Stimulated activated CD8-positive, alpha-beta memory T cell treated with anti-CD3 and anti-CD28 coated beads, Interleukin-15, amount 100 ng/mL, for 1 hour (primary cell): ENCODE results near the gene TSKU.

ENCODE experiments used
- DNase-seq: peaks from one replicate; pipeline ENCODE4 v3.0.0-alpha.2; 2020; ENCODE audit warnings: low read depth

The TSKU gene

GRCh38 chr11:76770642-76771445, 12.3 kb upstream of the TSKU start:
- DNase-seq: no peak

GRCh38 chr11:76771446-76772099, 11.6 kb upstream of the TSKU start:
- DNase-seq: no peak

- no peak for DNase-seq
These were observed 10.9 kb upstream of the TSKU start for GRCh38 chr11:76772100-76772782.

- no peak for DNase-seq
These were observed 10.4 kb upstream of the TSKU start for GRCh38 chr11:76772783-76773106.

- no peak for DNase-seq
These were observed 9.2 kb upstream of the TSKU start for GRCh38 chr11:76773921-76774361.

GRCh38 chr11:76776472-76776871, 6.7 kb upstream of the TSKU start:
- DNase-seq: no peak

GRCh38 chr11:76777305-76777704, 5.9 kb upstream of the TSKU start:
- no peak for DNase-seq

GRCh38 chr11:76777876-76778275, 5.3 kb upstream of the TSKU start:
- no peak for DNase-seq

GRCh38 chr11:76778874-76779273, 4.3 kb upstream of the TSKU start:
- no peak for DNase-seq

GRCh38 chr11:76781046-76781801, 1.9 kb upstream of the TSKU start:
- DNase-seq: no peak

- DNase-seq: no peak
These were observed 1.2 kb upstream of the TSKU start for GRCh38 chr11:76781807-76782530.

GRCh38 chr11:76782531-76783293, 444 bp upstream of the TSKU start:
- DNase-seq: no peak

GRCh38 chr11:76783896-76784813, 999 bp downstream of the TSKU start:
- DNase-seq: no peak

- DNase-seq: no peak
These were observed 2.4 kb downstream of the TSKU start for GRCh38 chr11:76785513-76785912.

- DNase-seq: no peak
These were observed 2.9 kb downstream of the TSKU start for GRCh38 chr11:76786016-76786415.

- DNase-seq: no peak
These were observed 3.4 kb downstream of the TSKU start for GRCh38 chr11:76786441-76787014.

- DNase-seq: no peak
These were observed 4.1 kb downstream of the TSKU start for GRCh38 chr11:76787271-76787670.

- no peak for DNase-seq
These were observed 4.9 kb downstream of the TSKU start for GRCh38 chr11:76787911-76788596.
